ENCODE results near the gene ANKRD27. TPM values are rescaled to one million over a fixed set of nuclear protein-coding genes. Genes with fewer than 3 reads are reported as not detected.

ANKRD27 gene
- total RNA-seq, 1 experiment from 2014 or later, result 64.2 TPM

DNA sequence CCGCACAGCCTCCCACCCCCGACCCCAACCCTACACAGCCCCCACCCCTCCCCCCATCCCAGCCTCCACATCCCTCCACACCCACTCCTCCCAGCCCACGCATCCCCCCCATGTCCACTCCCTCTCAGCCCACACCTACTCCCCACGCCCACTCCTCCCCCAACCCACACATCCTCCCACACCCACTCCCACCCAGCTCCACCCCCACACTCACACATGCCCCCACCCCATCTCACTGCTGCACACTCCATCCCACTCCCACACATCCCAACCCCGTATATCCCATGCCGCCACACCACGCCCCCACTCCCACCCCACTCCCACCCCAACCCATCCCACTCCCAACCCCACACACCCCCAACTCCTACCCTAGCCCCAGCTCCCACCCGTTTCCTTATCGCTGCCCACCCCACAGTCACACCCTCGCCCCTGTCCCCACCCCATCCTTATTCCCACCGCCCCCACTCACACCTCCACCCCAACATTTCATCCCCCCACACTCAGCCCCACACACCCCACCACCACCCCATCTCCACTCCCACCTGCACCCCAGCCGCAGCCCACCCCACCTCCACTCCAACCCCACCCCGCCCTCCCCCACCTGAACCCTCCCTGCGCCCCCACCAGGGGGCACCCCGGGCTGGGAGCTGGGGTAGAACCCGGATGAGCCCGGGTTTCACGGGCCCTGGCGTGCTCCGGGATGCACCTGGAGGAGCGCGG is 45.4 kb upstream of the ANKRD27 start:
- no peak for ATAC-seq
- no peak overlapping the region for H3K4me3 ChIP-seq (ENCODE audit: low read depth in 2 of 2, low read length in 2 of 2)
- in situ Hi-C loops (cut with HindIII; ENCODE audit: low pct_unique_long_range_greater_than_20kb, low sequenced_read_pairs) (no loop called here), intact Hi-C loops (cut with micrococcal nuclease; ENCODE audit: unreplicated experiment) (no loop called here)
- no peaks in the 10 kb centered on the region for H3K36me3 ChIP-seq (ENCODE audit: control insufficient read depth, insufficient read depth, low read length)
- ChIA-PET POLR2A (no interaction called here), CTCF (interaction anchor here (0.7 kb wide), 1 partner anchor 245 kb away, joined by 3 read pairs; no protein-coding TSS in a partner anchor)
- H3K27me3 ChIP-seq (ENCODE audit: control insufficient read depth, insufficient read depth, low read length), result no peaks in the 10 kb centered on the region
- BruUV-seq (replicated peaks), result no TSS peak
- no peak overlapping the region for H3K27ac ChIP-seq (ENCODE audit: low read length)
- no peaks in the 10 kb centered on the region for H3K9me3 ChIP-seq (ENCODE audit: control insufficient read depth, insufficient read depth, low read depth, low read length)
- DNase-seq (ENCODE audit: low read depth, low spot score), result no peak
- TF ChIP-seq, protein P1, sequence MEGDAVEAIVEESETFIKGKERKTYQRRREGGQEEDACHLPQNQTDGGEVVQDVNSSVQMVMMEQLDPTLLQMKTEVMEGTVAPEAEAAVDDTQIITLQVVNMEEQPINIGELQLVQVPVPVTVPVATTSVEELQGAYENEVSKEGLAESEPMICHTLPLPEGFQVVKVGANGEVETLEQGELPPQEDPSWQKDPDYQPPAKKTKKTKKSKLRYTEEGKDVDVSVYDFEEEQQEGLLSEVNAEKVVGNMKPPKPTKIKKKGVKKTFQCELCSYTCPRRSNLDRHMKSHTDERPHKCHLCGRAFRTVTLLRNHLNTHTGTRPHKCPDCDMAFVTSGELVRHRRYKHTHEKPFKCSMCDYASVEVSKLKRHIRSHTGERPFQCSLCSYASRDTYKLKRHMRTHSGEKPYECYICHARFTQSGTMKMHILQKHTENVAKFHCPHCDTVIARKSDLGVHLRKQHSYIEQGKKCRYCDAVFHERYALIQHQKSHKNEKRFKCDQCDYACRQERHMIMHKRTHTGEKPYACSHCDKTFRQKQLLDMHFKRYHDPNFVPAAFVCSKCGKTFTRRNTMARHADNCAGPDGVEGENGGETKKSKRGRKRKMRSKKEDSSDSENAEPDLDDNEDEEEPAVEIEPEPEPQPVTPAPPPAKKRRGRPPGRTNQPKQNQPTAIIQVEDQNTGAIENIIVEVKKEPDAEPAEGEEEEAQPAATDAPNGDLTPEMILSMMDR (IDR thresholded peaks at IDR 0.05), result no peak
- TF ChIP-seq TCF7L2 (IDR thresholded peaks at IDR 0.05; ENCODE audit: low read depth, low read length) (no peak), SIN3A (IDR thresholded peaks at IDR 0.05; ENCODE audit: borderline replicate concordance, insufficient read depth, low read depth, low read length) (no peak), POLR2AphosphoS5 (IDR thresholded peaks at IDR 0.05; ENCODE audit: low read depth, low read length) (no peak)
- TF ChIP-seq, protein P2, sequence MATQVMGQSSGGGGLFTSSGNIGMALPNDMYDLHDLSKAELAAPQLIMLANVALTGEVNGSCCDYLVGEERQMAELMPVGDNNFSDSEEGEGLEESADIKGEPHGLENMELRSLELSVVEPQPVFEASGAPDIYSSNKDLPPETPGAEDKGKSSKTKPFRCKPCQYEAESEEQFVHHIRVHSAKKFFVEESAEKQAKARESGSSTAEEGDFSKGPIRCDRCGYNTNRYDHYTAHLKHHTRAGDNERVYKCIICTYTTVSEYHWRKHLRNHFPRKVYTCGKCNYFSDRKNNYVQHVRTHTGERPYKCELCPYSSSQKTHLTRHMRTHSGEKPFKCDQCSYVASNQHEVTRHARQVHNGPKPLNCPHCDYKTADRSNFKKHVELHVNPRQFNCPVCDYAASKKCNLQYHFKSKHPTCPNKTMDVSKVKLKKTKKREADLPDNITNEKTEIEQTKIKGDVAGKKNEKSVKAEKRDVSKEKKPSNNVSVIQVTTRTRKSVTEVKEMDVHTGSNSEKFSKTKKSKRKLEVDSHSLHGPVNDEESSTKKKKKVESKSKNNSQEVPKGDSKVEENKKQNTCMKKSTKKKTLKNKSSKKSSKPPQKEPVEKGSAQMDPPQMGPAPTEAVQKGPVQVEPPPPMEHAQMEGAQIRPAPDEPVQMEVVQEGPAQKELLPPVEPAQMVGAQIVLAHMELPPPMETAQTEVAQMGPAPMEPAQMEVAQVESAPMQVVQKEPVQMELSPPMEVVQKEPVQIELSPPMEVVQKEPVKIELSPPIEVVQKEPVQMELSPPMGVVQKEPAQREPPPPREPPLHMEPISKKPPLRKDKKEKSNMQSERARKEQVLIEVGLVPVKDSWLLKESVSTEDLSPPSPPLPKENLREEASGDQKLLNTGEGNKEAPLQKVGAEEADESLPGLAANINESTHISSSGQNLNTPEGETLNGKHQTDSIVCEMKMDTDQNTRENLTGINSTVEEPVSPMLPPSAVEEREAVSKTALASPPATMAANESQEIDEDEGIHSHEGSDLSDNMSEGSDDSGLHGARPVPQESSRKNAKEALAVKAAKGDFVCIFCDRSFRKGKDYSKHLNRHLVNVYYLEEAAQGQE (IDR thresholded peaks at IDR 0.05; ENCODE audit: insufficient read depth in 1 of 2, low read depth in 2 of 2, low read length in 1 of 2), result no peak
- H3K4me1 ChIP-seq (ENCODE audit: control insufficient read depth, insufficient read depth, low read length), result no peaks in the 10 kb centered on the region

DNA sequence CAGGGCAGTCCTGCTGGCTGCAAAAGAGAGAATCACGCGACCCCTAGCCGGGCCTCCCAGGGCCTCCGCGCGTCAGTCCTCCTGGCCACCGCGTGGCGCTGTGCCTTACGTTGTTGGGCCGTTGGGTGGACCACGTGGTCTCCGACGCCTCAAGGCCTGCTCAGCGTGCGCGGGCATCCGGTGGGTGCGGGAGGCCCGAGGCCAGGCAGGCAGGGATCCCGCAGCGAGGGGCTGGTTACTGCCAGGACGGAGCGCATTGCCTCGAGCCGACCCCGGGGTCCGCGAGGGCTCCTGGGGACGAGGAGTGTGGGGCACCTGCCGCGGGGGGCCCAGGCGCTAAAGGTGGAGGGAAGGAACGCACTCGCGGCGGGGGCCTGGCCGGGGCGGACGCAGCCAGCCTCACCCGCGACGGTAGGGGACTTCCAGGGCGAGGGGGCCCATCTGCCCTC is 44.7 kb upstream of the ANKRD27 start, which contains the start of gene TDRD12:
TDRD12 (plus strand) TSS at position 157 of the 449 bp plus-strand sequence. CDS start 306 bp downstream, outside the sequence.
- intact Hi-C loops (cut with micrococcal nuclease; ENCODE audit: unreplicated experiment), result no loop called here

More for the DNA sequence above, 44.7 kb upstream of the ANKRD27 start, which contains the start of gene TDRD12:
- H3K36me3 ChIP-seq (ENCODE audit: control insufficient read depth, insufficient read depth, low read length), result no peaks in the 10 kb centered on the region
- no peak within 1 kb of the TSS for H3K4me3 ChIP-seq (ENCODE audit: low read depth in 2 of 2, low read length in 2 of 2)
- no peak within 1 kb of the TSS for H3K27ac ChIP-seq (ENCODE audit: low read length)
- POLR2A ChIA-PET, result no interaction called here
- no peaks in the 10 kb centered on the region for H3K27me3 ChIP-seq (ENCODE audit: control insufficient read depth, insufficient read depth, low read length)
- TF ChIP-seq, protein P2 (IDR thresholded peaks at IDR 0.05; ENCODE audit: insufficient read depth in 1 of 2, low read depth in 2 of 2, low read length in 1 of 2), result no peak
- TF ChIP-seq, protein P1 (IDR thresholded peaks at IDR 0.05), result peak; percentile 41; the same call in 1 of the 2 replicates
- no peaks in the 10 kb centered on the region for H3K9me3 ChIP-seq (ENCODE audit: control insufficient read depth, insufficient read depth, low read depth, low read length)
- in situ Hi-C loops (cut with HindIII; ENCODE audit: low pct_unique_long_range_greater_than_20kb, low sequenced_read_pairs), result no loop called here
- ATAC-seq, result peak; percentile 55; the same call in 1 of the 2 replicates
- BruUV-seq (replicated peaks), result no TSS peak
- DNase-seq (ENCODE audit: low read depth, low spot score), result no peak
- CTCF ChIA-PET, result no interaction called here
- no peaks in the 10 kb centered on the region for H3K4me1 ChIP-seq (ENCODE audit: control insufficient read depth, insufficient read depth, low read length)

Data from Panc1 (cell line).